Keratinocyte (primary cell): ENCODE results near the gene TLR6. TPM values are rescaled to one million over a fixed set of nuclear protein-coding genes. Genes with fewer than 3 reads are reported as not detected.

ENCODE experiments used
- DNase-seq: peaks from one replicate; pipeline ENCODE4 v3.0.0-alpha.2; 2011; ENCODE audit warnings: low read depth, missing footprints, low spot score
- FAIRE-seq: peaks from 2 replicates; lab custom pipeline; 2011; peaks lifted over from hg19 to GRCh38; lab: Jason Lieb, UNC
- H2AFZ ChIP-seq: 2 replicates; pipeline ENCODE4 v1.6.0; 2012; ENCODE audit warnings: low read length, control low read depth, inconsistent platforms; ENCODE audit not compliant: control insufficient read depth
- H3K27ac ChIP-seq: 2 replicates; pipeline ENCODE4 v1.5.1; 2011; ENCODE audit warnings: low read length; ENCODE audit not compliant: control insufficient read depth, insufficient read depth
- H3K27me3 ChIP-seq: 3 replicates; pipeline ENCODE4 v1.6.0; 2011; ENCODE audit warnings: low read length; ENCODE audit not compliant: control insufficient read depth, insufficient read depth; ENCODE audit errors: extremely low read depth
- H3K36me3 ChIP-seq, 2 experiments: 2 replicates in 1 of 2; 3 replicates in 1 of 2; pipeline ENCODE4 v1.5.1; 2011; ENCODE audit warnings: low read length in 2 of 2, mild to moderate bottlenecking in 1 of 2; ENCODE audit not compliant: control insufficient read depth in 2 of 2, insufficient read depth in 2 of 2; ENCODE audit errors: extremely low read depth in 1 of 2
- H3K4me1 ChIP-seq: 3 replicates; pipeline ENCODE4 v1.5.1; 2011; ENCODE audit warnings: low read length; ENCODE audit not compliant: control insufficient read depth, insufficient read depth; ENCODE audit errors: extremely low read depth
- H3K4me2 ChIP-seq: 3 replicates; pipeline ENCODE4 v1.6.0; 2011; ENCODE audit warnings: low read depth, low read length; ENCODE audit not compliant: control insufficient read depth, insufficient read depth; ENCODE audit errors: extremely low read depth
- H3K4me3 ChIP-seq, 3 experiments: fragments of 200-600 bp in 1 of 3; sonication (generic) in 1 of 3; 2 replicates in 2 of 3; 3 replicates in 1 of 3; pipeline ENCODE4 v1.5.1; 2011 to 2016; ENCODE audit warnings: low read length in 3 of 3, mild to moderate bottlenecking in 3 of 3, control low read depth in 2 of 3, inconsistent platforms in 1 of 3, low read depth in 1 of 3, mixed read lengths in 1 of 3, mixed run types in 1 of 3, moderate library complexity in 1 of 3; ENCODE audit not compliant: control insufficient read depth in 2 of 3, insufficient read depth in 2 of 3; ENCODE audit errors: extremely low read depth in 1 of 3
- H3K79me2 ChIP-seq: 2 replicates; pipeline ENCODE4 v1.6.0; 2012; ENCODE audit warnings: low read length; ENCODE audit not compliant: control insufficient read depth, insufficient read depth
- H3K9ac ChIP-seq: 3 replicates; pipeline ENCODE4 v1.6.0; 2011; ENCODE audit warnings: low read length; ENCODE audit not compliant: control insufficient read depth, insufficient read depth; ENCODE audit errors: extremely low read depth
- H3K9me1 ChIP-seq: 3 replicates; pipeline ENCODE4 v1.6.0; 2011; ENCODE audit warnings: low read length; ENCODE audit not compliant: control insufficient read depth, insufficient read depth; ENCODE audit errors: extremely low read depth
- H3K9me3 ChIP-seq: 2 replicates; pipeline ENCODE4 v1.5.1; 2012; ENCODE audit warnings: low read depth, low read length; ENCODE audit not compliant: control insufficient read depth
- H4K20me1 ChIP-seq: 3 replicates; pipeline ENCODE4 v1.6.0; 2011; ENCODE audit warnings: low read length; ENCODE audit not compliant: control insufficient read depth, insufficient read depth; ENCODE audit errors: extremely low read depth
- CTCF ChIP-seq, 3 experiments: IDR thresholded peaks in 1 of 3; conservative IDR thresholded peaks in 1 of 3; optimal IDR thresholded peaks in 1 of 3; 2 replicates in 2 of 3; 3 replicates in 1 of 3; pipeline versions ENCODE3 to v1.5.1; 2011; ENCODE audit warnings: low read length in 3 of 3, mild to moderate bottlenecking in 3 of 3, moderate library complexity in 2 of 3, control low read depth in 1 of 3, inconsistent platforms in 1 of 3; ENCODE audit not compliant: insufficient read depth in 2 of 3; ENCODE audit errors: extremely low read depth in 1 of 3
- EZH2 ChIP-seq: IDR thresholded peaks from one replicate; pipeline ENCODE4 v1.6.1; 2012; ENCODE audit warnings: inconsistent platforms, mild to moderate bottlenecking, low read length, moderate library complexity
- dilution Hi-C: fragments of 300-500 bp; cut with MboI; formaldehyde crosslinking; loops from one replicate; pipeline ENCODE4 v1.7.0; 2020; ENCODE audit warnings: low sequenced_read_pairs; ENCODE audit not compliant: extremely low pct_ligation_motif_present
- polyA plus RNA-seq, 5 experiments: library from polyadenylated mRNA; depleted of rRNA in 3 of 5; stranded (reverse) in 3 of 5; stranded (forward) in 1 of 5; unstranded in 1 of 5; fragments of >200 nt; gene quantifications; 1 replicate in 1 of 5; 2 replicates in 3 of 5; 3 replicates in 1 of 5; pipeline versions ENCODE4 v1.2.1 to v1.2.3, GENCODE V29; 2011 to 2012; ENCODE audit warnings: missing spikeins in 2 of 5, low read depth in 1 of 5, low replicate concordance in 1 of 5

TLR6 gene
- polyA plus RNA-seq, 1 donor (not counting 4 experiments of a cell fraction or from before 2014, with no cell fraction given): 1.3 TPM

- no peaks in the 10 kb centered on the region for H3K27me3 ChIP-seq
- TF ChIP-seq CTCF (optimal IDR thresholded peaks at IDR 0.05 in 1 of 3, IDR thresholded peaks at IDR 0.05 in 1 of 3, conservative IDR thresholded peaks at IDR 0.05 in 1 of 3; ENCODE audit: extremely low read depth in 1 of 3, insufficient read depth in 2 of 3, low read length in 3 of 3): no peak
- no peak for TF ChIP-seq EZH2
- no peak overlapping the region for H3K9ac ChIP-seq
- dilution Hi-C loops: no loop called here
- H3K9me1 ChIP-seq: no peaks in the 10 kb centered on the region
- H3K79me2 ChIP-seq: no peaks in the 10 kb centered on the region
- H3K9me3 ChIP-seq: no peaks in the 10 kb centered on the region
- H2AFZ ChIP-seq: no peak overlapping the region
- H3K27ac ChIP-seq: no peak overlapping the region
- no peak overlapping the region for H3K4me2 ChIP-seq
- no peaks in the 10 kb centered on the region for H3K36me3 ChIP-seq
- no peak overlapping the region for H3K4me3 ChIP-seq
- DNase-seq (no peak), FAIRE-seq (no peak)
- H3K4me1 ChIP-seq: peaks cover 18% of the 10 kb centered on the region
- no peaks in the 10 kb centered on the region for H4K20me1 ChIP-seq
These were observed 2.9 kb upstream of the TLR6 start for GRCh38 chr4:38859501-38859900.

- no peaks in the 10 kb centered on the region for H3K36me3 ChIP-seq
- FAIRE-seq (no peak), DNase-seq (no peak)
- peak overlapping the region; percentile 93 for H3K27ac ChIP-seq
- peak overlapping the region; percentile 48 for H3K9ac ChIP-seq
- H3K9me1 ChIP-seq: no peaks in the 10 kb centered on the region
- peaks cover 18% of the 10 kb centered on the region for H3K4me1 ChIP-seq
- H3K27me3 ChIP-seq: no peaks in the 10 kb centered on the region
- no peaks in the 10 kb centered on the region for H4K20me1 ChIP-seq
- H2AFZ ChIP-seq: peak overlapping the region; percentile 80
- TF ChIP-seq EZH2 (no peak), CTCF (optimal IDR thresholded peaks at IDR 0.05 in 1 of 3, IDR thresholded peaks at IDR 0.05 in 1 of 3, conservative IDR thresholded peaks at IDR 0.05 in 1 of 3; ENCODE audit: extremely low read depth in 1 of 3, insufficient read depth in 2 of 3, low read length in 3 of 3) (no peak)
- H3K9me3 ChIP-seq: no peaks in the 10 kb centered on the region
- peak overlapping the region; percentile 63 for H3K4me2 ChIP-seq
- dilution Hi-C loops: no loop called here
- H3K79me2 ChIP-seq: no peaks in the 10 kb centered on the region
- H3K4me3 ChIP-seq: peak overlapping the region in 1 of 3 experiments; percentile 26
These were observed 1.4 kb upstream of the TLR6 start for GRCh38 chr4:38858097-38858420.
